Testis (tissue), 2 donors: ENCODE data around the gene COG1.

Source experiments
- POLR2A ChIP-seq: fragments of 450-650 bp; IDR thresholded peaks from one replicate; pipeline ENCODE4 v1.6.1; 2017; ENCODE audit warnings: antibody characterized with exemption, mild to moderate bottlenecking, moderate library complexity
- TF ChIP-seq, protein P1 (sequence below), 3 experiments: fragments of 450-650 bp in 2 of 3; fragments of 200-600 bp in 1 of 3; sonication (generic) in 1 of 3; IDR thresholded peaks; one replicate each; pipeline ENCODE4 v1.5.1; 2016 to 2019; ENCODE audit warnings: antibody characterized with exemption in 3 of 3, mild to moderate bottlenecking in 2 of 3, moderate library complexity in 1 of 3

DNA sequence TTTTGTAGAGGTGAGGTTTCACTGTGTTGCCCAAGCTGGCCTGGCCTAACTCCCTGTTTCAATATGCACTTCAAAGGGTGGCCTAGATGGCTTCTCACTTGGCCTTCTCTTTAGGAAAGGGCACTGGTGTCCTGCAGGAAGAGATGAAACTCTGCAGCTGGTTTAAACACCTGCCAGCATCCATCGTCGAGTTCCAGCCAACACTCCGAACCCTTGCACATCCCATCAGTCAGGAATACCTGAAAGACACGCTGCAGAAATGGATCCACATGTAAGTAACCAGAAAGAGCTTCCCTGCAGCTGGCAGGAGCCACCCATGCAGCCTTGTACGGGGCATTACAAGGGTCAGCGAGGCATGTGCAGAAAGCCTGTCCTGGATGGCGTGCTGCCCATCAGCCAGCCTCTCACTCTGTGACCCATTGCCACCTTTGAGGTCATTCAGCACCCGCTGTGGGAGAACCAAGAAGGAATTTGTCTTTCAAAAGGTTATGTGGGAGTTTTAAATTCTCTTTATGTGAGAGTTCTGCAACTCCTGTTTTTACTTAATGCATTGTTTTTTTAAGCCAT, 7.0 kb downstream of the COG1 start:
- TF ChIP-seq, protein P1, sequence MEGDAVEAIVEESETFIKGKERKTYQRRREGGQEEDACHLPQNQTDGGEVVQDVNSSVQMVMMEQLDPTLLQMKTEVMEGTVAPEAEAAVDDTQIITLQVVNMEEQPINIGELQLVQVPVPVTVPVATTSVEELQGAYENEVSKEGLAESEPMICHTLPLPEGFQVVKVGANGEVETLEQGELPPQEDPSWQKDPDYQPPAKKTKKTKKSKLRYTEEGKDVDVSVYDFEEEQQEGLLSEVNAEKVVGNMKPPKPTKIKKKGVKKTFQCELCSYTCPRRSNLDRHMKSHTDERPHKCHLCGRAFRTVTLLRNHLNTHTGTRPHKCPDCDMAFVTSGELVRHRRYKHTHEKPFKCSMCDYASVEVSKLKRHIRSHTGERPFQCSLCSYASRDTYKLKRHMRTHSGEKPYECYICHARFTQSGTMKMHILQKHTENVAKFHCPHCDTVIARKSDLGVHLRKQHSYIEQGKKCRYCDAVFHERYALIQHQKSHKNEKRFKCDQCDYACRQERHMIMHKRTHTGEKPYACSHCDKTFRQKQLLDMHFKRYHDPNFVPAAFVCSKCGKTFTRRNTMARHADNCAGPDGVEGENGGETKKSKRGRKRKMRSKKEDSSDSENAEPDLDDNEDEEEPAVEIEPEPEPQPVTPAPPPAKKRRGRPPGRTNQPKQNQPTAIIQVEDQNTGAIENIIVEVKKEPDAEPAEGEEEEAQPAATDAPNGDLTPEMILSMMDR (IDR thresholded peaks at IDR 0.05): no peak
- no peak for TF ChIP-seq POLR2A
